Chondrocyte (in vitro differentiated cells): Measurements from ENCODE around the gene TRAPPC1. TPM values are rescaled to one million over a fixed set of nuclear protein-coding genes. Genes with fewer than 3 reads are reported as not detected.

Experiments used
- DNase-seq: peaks from one replicate; pipeline ENCODE4 v3.0.0; 2021; ENCODE audit warnings: mixed read lengths, low spot score
- H3K27ac Mint-ChIP-seq: one replicate; pipeline ENCODE4 v1.8.0; 2021; ENCODE audit warnings: mild to moderate bottlenecking, moderate library complexity, mixed read lengths; ENCODE audit not compliant: unreplicated experiment
- H3K27me3 Mint-ChIP-seq: 2 replicates; pipeline ENCODE4 v1.8.0; 2021; ENCODE audit warnings: low read depth, mixed read lengths
- H3K36me3 Mint-ChIP-seq: 2 replicates; pipeline ENCODE4 v1.8.0; 2021; ENCODE audit warnings: low read depth, mixed read lengths
- H3K4me1 Mint-ChIP-seq: 2 replicates; pipeline ENCODE4 v1.8.0; 2021; ENCODE audit warnings: low read depth, mild to moderate bottlenecking, mixed read lengths
- H3K4me3 Mint-ChIP-seq: one replicate; pipeline ENCODE4 v1.8.0; 2021; ENCODE audit warnings: mild to moderate bottlenecking, moderate library complexity, mixed read lengths; ENCODE audit not compliant: unreplicated experiment
- H3K9me3 Mint-ChIP-seq: 2 replicates; pipeline ENCODE4 v1.8.0; 2021; ENCODE audit warnings: low read depth, mixed read lengths
- long read RNA-seq: library from polyadenylated mRNA; stranded (forward); transcript quantifications from one replicate; pipeline ENCODE4 v2.0.0, GENCODE V29; 2021
- total RNA-seq: library from RNA; stranded (reverse); gene quantifications from 3 replicates; pipeline ENCODE4 v1.2.1, GENCODE V29; 2021
- TF ChIP-seq, protein P1 (sequence below): fragments of 200-600 bp; sonication (generic); IDR thresholded peaks from 2 replicates; pipeline ENCODE4 v1.5.0; 2021; ENCODE audit warnings: antibody characterized with exemption, mild to moderate bottlenecking, moderate library complexity

Gene TRAPPC1, protein sequence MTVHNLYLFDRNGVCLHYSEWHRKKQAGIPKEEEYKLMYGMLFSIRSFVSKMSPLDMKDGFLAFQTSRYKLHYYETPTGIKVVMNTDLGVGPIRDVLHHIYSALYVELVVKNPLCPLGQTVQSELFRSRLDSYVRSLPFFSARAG
- 113 to 135 TPM (median 121 TPM) in 3 replicates for total RNA-seq
- long read RNA-seq, transcript TRAPPC1-202 (5 exons, 759 nt): minor isoform, 5 of 71 reads
- long read RNA-seq, transcript TRAPPC1-201 (4 exons, 811 nt): major isoform, 62 of 71 reads
- long read RNA-seq, partial matches to known transcripts: 1 of 71 reads
- long read RNA-seq, other reads (novel, unspliced or antisense): 1 of 71 reads

DNA sequence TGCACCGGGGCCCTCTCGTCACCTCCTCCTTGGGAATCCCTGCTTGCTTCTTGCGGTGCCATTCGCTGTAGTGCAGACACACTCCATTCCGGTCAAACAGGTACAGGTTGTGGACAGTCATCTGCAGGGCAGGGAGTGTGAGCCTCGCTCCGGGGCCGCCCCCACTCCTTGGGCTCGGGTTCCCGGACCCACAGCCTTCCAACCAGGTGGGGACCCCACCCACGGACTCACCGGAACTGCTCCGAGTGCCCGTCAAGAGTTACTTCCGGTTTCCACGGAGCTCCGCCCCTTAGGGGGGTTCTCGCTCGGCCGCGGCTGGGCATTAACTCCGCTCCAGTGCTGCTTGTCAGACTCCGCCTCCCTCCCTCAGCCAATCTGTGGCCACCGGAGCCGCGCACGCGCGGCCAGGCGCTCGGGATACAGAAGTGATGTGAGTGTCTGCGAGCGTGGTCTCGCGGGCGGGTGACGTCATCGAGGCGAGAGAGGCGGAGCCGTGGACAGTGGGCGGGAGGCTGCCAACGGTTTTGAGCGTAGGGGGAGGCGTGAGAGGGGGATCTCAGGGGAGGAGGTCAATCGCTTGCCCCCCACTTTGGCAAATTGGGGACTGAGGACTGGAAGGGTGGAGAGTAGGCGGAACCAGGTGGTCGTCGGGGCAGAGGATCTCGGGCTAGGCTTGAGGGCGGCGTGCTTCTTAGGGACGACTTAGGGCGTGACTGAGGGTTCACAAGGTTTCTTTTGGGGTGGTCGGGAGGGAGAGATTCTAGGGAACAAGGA lies at the start of gene TRAPPC1, which contains the start of gene CNTROB:
TSS of gene TRAPPC1 (minus strand) at position 238 of the 774 bp plus-strand sequence. CDS start at position 121, 117 bp downstream.
TSS of gene CNTROB (plus strand) at position 498 of the 774 bp plus-strand sequence. CDS start 874 bp downstream, outside the sequence.
- Mint-ChIP-seq H3K27ac (peak within 1 kb of the TSS; percentile 98), H3K9me3 (no peaks in the 10 kb centered on the region), H3K4me3 (peak within 1 kb of the TSS; percentile 100), H3K27me3 (peaks cover 2% of the 10 kb centered on the region), H3K36me3 (peaks cover 14% of the 10 kb centered on the region), H3K4me1 (peaks cover 52% of the 10 kb centered on the region)
- TF ChIP-seq, protein P1, sequence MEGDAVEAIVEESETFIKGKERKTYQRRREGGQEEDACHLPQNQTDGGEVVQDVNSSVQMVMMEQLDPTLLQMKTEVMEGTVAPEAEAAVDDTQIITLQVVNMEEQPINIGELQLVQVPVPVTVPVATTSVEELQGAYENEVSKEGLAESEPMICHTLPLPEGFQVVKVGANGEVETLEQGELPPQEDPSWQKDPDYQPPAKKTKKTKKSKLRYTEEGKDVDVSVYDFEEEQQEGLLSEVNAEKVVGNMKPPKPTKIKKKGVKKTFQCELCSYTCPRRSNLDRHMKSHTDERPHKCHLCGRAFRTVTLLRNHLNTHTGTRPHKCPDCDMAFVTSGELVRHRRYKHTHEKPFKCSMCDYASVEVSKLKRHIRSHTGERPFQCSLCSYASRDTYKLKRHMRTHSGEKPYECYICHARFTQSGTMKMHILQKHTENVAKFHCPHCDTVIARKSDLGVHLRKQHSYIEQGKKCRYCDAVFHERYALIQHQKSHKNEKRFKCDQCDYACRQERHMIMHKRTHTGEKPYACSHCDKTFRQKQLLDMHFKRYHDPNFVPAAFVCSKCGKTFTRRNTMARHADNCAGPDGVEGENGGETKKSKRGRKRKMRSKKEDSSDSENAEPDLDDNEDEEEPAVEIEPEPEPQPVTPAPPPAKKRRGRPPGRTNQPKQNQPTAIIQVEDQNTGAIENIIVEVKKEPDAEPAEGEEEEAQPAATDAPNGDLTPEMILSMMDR: no peak
- DNase-seq: peak; percentile 100

DNA sequence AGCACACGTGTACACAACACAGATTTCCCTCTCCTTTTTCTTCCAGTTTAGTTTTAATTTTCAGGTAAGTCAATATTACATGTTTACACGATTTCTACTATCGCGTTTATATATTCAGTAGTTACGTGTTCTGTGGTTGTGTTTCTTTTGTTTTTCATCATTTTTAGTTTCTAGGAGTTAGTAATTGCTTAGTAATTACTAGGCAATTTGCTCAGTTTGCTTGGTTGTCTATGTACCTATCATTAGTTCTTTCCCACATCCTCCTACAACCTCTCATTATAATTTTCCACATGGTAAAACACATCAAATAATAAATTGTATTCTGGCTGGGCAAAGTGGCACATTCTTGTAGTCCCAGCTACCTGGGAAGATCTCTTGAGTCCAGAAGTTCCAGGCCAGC lies 46.1 kb upstream of the TRAPPC1 start:
- peaks cover 11% of the 10 kb centered on the region for H3K9me3 Mint-ChIP-seq

DNA sequence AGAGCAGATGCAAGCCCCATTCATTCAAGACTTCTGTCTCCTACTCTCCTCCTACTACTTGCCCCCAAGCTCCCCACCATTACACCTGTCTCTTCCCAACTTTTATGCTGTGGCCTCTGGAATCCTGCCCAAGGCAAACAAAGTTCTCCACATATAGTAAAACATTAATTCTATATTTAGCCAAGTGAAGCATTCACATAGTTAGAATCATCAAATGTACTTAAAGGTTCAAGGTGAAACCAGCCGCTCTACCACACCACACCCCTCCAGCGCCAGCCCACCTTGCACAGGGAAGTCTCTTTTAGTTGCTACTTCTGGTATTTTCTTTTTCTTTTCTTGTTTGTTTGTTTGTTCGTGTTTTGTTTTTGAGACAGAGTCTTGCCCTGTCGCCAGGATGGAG lies 45.3 kb upstream of the TRAPPC1 start:
- Mint-ChIP-seq H3K36me3 (peaks cover 9% of the 10 kb centered on the region), H3K4me3 (no peak overlapping the region), H3K27me3 (peaks cover 7% of the 10 kb centered on the region), H3K9me3 (peaks cover 11% of the 10 kb centered on the region), H3K4me1 (no peaks in the 10 kb centered on the region), H3K27ac (no peak overlapping the region)
- TF ChIP-seq, protein P1: no peak
- no peak for DNase-seq

More for the DNA sequence above, 46.1 kb upstream of the TRAPPC1 start:
- no peak overlapping the region for H3K4me3 Mint-ChIP-seq
- H3K27me3 Mint-ChIP-seq: peaks cover 7% of the 10 kb centered on the region
- no peaks in the 10 kb centered on the region for H3K4me1 Mint-ChIP-seq
- H3K27ac Mint-ChIP-seq: no peak overlapping the region
- DNase-seq: no peak
- peaks cover 9% of the 10 kb centered on the region for H3K36me3 Mint-ChIP-seq
- TF ChIP-seq, protein P1: no peak

GRCh38 chr17:7974638-7975131 lies 42.9 kb upstream of the TRAPPC1 start:
- Mint-ChIP-seq H3K27me3 (peaks cover 11% of the 10 kb centered on the region), H3K36me3 (peaks cover 9% of the 10 kb centered on the region), H3K9me3 (peaks cover 11% of the 10 kb centered on the region), H3K4me1 (no peaks in the 10 kb centered on the region), H3K27ac (no peak overlapping the region), H3K4me3 (no peak overlapping the region)
- TF ChIP-seq, protein P1: no peak
- no peak for DNase-seq

GRCh38 chr17:7972131-7972785 lies 40.5 kb upstream of the TRAPPC1 start:
- DNase-seq: no peak
- no peaks in the 10 kb centered on the region for H3K4me1 Mint-ChIP-seq
- H3K9me3 Mint-ChIP-seq: peaks cover 11% of the 10 kb centered on the region
- peaks cover 15% of the 10 kb centered on the region for H3K27me3 Mint-ChIP-seq
- peaks cover 9% of the 10 kb centered on the region for H3K36me3 Mint-ChIP-seq
- no peak overlapping the region for H3K27ac Mint-ChIP-seq
- TF ChIP-seq, protein P1: peak; percentile 73
- H3K4me3 Mint-ChIP-seq: no peak overlapping the region
